GF-D8 (cell line): Measurements from ENCODE around the gene ABHD14A.

Experiments used
- DNase-seq: peaks from one replicate; lab custom pipeline; 2025; lab: John Stamatoyannopoulos, UW

ABHD14A gene

GRCh38 chr3:51997172-51997571 is 22.3 kb downstream of the ABHD14A start:
- DNase-seq = no peak

DNA sequence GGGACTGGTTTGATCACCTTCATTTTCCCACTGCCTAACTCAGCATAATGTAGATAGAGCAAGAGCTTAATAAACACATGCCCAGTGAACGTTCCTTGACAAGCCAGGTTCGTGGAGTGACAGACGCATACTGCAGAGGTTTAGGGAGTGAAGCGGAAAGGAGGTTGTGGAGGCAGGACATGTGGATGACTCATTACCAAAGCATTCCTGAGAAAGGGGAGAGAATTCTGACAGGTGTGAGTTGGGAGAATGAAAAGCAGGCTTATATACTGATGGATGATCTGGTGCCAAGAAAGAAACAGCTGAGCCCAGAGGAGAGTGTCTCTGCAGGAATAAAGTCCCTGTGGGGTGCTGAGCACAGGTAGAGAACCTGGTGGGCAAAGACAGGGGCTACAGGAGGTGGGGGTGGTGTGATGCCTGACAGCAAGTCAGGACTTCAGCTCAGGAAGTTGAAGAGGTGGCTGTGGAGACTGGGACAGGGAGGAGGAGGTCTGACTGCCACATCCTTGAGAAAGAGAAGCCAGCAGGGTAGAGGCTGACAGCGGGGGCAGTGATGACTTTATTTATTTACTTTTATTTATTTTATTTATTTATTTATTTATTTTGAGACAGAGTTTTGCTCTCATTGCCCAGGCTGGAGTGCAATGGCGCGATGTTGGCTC is 23.2 kb downstream of the ABHD14A start:
- no peak for DNase-seq

GRCh38 chr3:51998774-51999173 is 23.9 kb downstream of the ABHD14A start:
- no peak for DNase-seq

DNA sequence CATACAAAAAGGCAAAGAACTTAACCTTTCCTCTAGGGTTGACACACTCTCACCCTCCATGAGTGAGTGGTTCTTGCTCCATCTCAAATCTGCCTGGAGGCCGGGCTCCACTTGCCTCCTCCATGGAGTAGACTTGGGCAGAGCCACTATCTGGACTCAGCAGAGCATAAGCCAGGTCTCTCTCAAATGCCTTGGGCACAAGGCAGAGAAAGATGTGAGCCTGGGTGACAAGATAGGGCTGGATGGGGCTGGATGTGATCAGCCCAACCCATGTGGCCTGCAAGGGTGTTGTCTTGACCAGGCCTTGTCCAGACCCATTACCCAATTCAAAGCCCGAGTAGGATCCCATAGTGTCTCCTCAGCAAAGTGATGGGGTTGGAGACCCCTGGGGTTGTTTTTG is 25.0 kb downstream of the ABHD14A start:
- no peak for DNase-seq

GRCh38 chr3:52001443-52001974 is 26.6 kb downstream of the ABHD14A start:
- DNase-seq = no peak

GRCh38 chr3:52002748-52003147 is 27.9 kb downstream of the ABHD14A start:
- no peak for DNase-seq

GRCh38 chr3:52004163-52004787 is 29.4 kb downstream of the ABHD14A start:
- DNase-seq = no peak

DNA sequence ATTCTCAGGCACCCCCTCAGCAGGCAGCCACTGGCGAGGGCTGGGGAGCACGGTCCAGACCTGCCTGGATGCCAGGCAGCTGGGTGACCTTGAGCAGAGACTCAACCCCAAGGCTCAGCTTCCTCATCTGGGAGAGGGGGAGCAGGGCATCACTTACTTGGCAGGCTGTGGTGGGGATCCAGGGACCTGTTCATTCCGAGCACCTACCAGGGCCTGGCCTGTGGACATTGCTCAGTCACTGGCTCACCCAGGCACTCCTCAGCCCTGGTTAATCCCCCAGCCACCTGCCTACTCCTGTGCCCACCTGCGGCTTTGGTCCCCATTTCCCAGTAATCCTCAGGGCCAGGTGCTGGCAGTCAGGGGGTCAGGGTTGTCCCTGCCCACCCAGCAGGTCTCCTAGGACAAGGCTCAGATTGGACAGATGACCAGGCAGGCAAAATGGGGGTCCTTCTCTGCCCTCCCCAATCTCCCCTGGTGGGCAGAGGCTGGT is 30.1 kb downstream of the ABHD14A start:
- no peak for DNase-seq

- no peak for DNase-seq
Measured at GRCh38 chr3:52005571-52005986, 30.7 kb downstream of the ABHD14A start.

GRCh38 chr3:52006017-52006819 is 31.4 kb downstream of the ABHD14A start:
- DNase-seq = peak; percentile 26

DNA sequence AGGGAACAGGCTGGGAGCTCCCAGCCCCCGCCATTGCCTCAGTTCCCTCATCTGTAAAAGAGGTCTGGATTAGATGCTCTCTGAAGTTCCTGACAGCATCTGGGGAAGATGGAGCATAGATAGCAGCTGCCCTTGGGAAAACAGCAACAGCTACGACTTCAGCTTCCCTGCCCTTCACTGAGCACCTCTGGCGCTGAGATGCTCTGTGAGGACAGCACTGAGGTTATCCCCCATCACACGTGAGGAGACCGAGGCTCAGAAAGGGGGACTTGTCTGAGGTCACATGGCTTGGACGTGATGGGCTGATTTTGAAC is 31.9 kb downstream of the ABHD14A start:
- DNase-seq = no peak

GRCh38 chr3:52007291-52007690 is 32.4 kb downstream of the ABHD14A start:
- DNase-seq = no peak

- no peak for DNase-seq
Measured at GRCh38 chr3:52010431-52010830, 35.6 kb downstream of the ABHD14A start.

- no peak for DNase-seq
Measured at GRCh38 chr3:52012699-52013098, 37.8 kb downstream of the ABHD14A start.

DNA sequence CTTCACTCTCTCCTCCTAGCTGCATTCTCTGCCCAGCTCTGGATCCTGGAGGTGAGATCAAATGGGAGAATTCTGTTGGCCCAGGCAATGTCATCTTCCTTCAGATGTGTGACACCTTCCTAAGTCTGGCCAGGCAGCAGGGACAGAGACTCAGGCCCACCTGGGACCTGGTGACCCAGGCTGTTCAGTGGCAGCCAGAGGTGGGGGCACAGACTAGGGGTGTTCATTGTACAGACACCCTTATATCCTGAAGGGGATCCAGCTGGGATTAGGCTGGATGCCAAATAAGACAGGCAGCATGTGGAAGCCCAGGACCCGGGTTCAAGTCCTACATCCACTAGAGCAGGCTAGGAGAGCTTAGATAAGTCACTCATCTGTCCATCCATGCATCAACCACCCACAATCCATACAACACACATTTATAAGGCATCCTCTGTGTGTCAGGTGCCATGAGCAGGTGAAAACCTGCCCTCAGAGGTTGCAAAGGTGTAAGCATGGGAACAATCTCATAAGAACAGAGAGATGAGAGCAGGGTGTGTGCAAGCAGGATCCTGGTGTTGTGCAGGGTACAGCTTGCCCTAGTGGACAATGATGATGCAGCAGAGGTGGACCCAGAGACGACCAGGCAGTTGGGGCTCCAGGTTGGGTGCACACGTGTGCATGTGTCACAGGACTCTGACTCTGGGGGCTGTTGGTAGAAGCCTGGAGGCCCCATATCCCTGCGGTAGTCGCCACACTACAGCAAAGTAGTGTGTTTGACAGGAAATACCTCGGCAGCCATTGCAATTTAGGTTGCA is 39.1 kb downstream of the ABHD14A start:
- DNase-seq = no peak

GRCh38 chr3:52014613-52015012 is 39.7 kb downstream of the ABHD14A start:
- DNase-seq = no peak

DNA sequence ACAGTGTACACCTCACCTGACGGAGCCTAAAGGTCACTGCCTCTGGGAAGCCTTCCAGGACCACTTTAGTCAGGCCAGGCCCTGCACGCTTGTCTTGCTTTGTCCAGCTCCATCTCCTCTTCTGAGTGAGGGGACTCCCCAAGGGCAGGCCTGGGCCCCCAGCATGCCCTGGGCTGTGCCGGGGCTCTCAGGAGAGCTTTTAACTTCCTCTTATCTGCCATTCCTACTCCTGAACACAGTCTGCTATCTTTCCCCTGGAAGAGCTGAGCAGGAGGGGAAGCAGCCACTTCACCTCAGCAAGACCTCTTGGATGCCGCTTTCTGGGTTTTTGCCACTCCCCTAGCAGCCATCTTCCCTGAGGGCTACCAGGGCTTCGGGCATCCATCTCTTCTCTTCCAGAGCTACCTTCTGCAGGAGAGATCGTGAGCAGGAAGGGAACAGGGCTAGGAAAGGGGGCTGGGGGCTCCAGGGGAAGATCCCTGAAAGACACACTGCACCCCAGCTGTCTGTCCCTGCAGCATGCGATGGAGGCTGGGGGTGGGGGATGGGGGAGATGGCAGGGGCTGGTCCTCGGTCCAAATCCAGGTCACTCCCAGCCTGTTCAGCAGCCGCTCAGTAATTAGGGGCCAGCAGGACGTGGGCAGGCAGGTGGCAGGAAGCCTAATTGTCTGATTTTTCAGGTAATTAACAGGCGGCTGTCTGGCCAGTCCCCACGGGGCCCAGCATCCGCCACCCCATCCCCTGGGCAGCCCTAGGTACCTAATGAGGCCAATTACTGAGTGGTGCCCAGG is 40.8 kb downstream of the ABHD14A start:
- DNase-seq = no peak

GRCh38 chr3:52017586-52017985 is 42.7 kb downstream of the ABHD14A start:
- DNase-seq = no peak

GRCh38 chr3:52018319-52019000 is 43.6 kb downstream of the ABHD14A start:
- DNase-seq = no peak

GRCh38 chr3:52019352-52020080 is 44.7 kb downstream of the ABHD14A start:
- no peak for DNase-seq
